ENCODE data around the gene TMEM45A.

- TF ChIP-seq CTCF (IDR thresholded peaks at IDR 0.05 in 4 of 5, conservative IDR thresholded peaks at IDR 0.05 in 1 of 5) (no peak), POLR2A (IDR thresholded peaks at IDR 0.05) (no peak)
These were observed 34.6 kb upstream of the TMEM45A start for GRCh38 chr3:100457811-100458210.
